Hepatocyte (in vitro differentiated cells): ENCODE measurements around the gene DAND5. TPM values are rescaled to one million over a fixed set of nuclear protein-coding genes. Genes with fewer than 3 reads are reported as not detected.

ENCODE experiments used
- DNase-seq: peaks from one replicate; pipeline ENCODE4 v3.0.0-alpha.2; 2016; ENCODE audit warnings: low spot score
- H2AFZ ChIP-seq: fragments of 200-600 bp; sonication (generic); 2 replicates; pipeline ENCODE4 v1.6.0; 2016; ENCODE audit warnings: antibody characterized with exemption, mild to moderate bottlenecking
- H3K27ac ChIP-seq: fragments of 200-600 bp; sonication (generic); 2 replicates; pipeline ENCODE4 v1.5.1; 2016; ENCODE audit warnings: mild to moderate bottlenecking
- H3K27me3 ChIP-seq: fragments of 200-600 bp; sonication (generic); 2 replicates; pipeline ENCODE4 v1.6.1; 2016
- H3K36me3 ChIP-seq: fragments of 200-600 bp; sonication (generic); replicated peaks from 2 replicates; pipeline ENCODE4 v1.5.1; 2016; ENCODE audit warnings: low read depth; ENCODE audit not compliant: insufficient read depth
- H3K4me1 ChIP-seq: fragments of 200-600 bp; sonication (generic); 2 replicates; pipeline ENCODE4 v1.5.1; 2016; ENCODE audit warnings: mild to moderate bottlenecking, moderate library complexity; ENCODE audit not compliant: insufficient read depth
- H3K4me2 ChIP-seq: fragments of 200-600 bp; sonication (generic); 2 replicates; pipeline ENCODE4 v1.6.0; 2016
- H3K4me3 ChIP-seq: fragments of 200-600 bp; sonication (generic); 2 replicates; pipeline ENCODE4 v1.5.1; 2016; ENCODE audit warnings: mild to moderate bottlenecking
- H3K79me2 ChIP-seq: fragments of 200-600 bp; sonication (generic); 2 replicates; pipeline ENCODE4 v1.6.0; 2017; ENCODE audit warnings: mild to moderate bottlenecking
- H3K9me2 ChIP-seq: fragments of 200-600 bp; sonication (generic); replicated peaks from 2 replicates; pipeline ENCODE4 v1.6.0; 2017; ENCODE audit warnings: mild to moderate bottlenecking; ENCODE audit not compliant: insufficient read depth
- H3K9me3 ChIP-seq: fragments of 200-600 bp; sonication (generic); 2 replicates; pipeline ENCODE4 v1.5.1; 2016; ENCODE audit warnings: low read depth, mild to moderate bottlenecking
- H4K20me1 ChIP-seq: fragments of 200-600 bp; sonication (generic); 2 replicates; pipeline ENCODE4 v1.6.0; 2016; ENCODE audit warnings: mild to moderate bottlenecking; ENCODE audit not compliant: insufficient read depth, poor library complexity, severe bottlenecking
- CTCF ChIP-seq: fragments of 200-600 bp; sonication (generic); IDR thresholded peaks from 2 replicates; pipeline ENCODE4 v1.5.1; 2016; ENCODE audit warnings: antibody characterized with exemption, mild to moderate bottlenecking; ENCODE audit not compliant: poor library complexity
- EZH2 ChIP-seq: fragments of 200-600 bp; sonication (generic); IDR thresholded peaks from 2 replicates; pipeline ENCODE4 v1.6.1; 2016; ENCODE audit warnings: antibody characterized with exemption, mild to moderate bottlenecking, borderline replicate concordance
- EZH2phosphoT487 ChIP-seq: fragments of 200-600 bp; sonication (generic); IDR thresholded peaks from one replicate; pipeline ENCODE4 v1.6.1; 2018; ENCODE audit warnings: antibody characterized with exemption, mild to moderate bottlenecking, low read depth, moderate library complexity; ENCODE audit not compliant: unreplicated experiment, severe bottlenecking
- WGBS: methylation state at CpG from one replicate; pipeline ENCODE4 v1.1.6; 2016; ENCODE audit warnings: low lambda C conversion rate; ENCODE audit errors: missing lambda C conversion rate; 5-methylcytosine and 5-hydroxymethylcytosine counted together
- polyA plus RNA-seq: library from polyadenylated mRNA; unstranded; fragments of >200 nt; fragmentation: Nextera tagmentation; extraction: Ambion mirVana; gene quantifications from 2 replicates; pipeline ENCODE4 v1.2.1, GENCODE V29; 2016
- total RNA-seq: library from RNA; depleted of rRNA; stranded (reverse); fragments of >200 nt; gene quantifications from 2 replicates; pipeline ENCODE4 v1.2.3, GENCODE V29; 2014

Gene DAND5
- total and polyA plus RNA-seq, 2 experiments from 2014 or later, result 0.17 TPM; not detected in 1

GRCh38 chr19:12970070-12970820 lies 869 bp downstream of the DAND5 start:
- H3K9me3 ChIP-seq, result no peaks in the 10 kb centered on the region
- TF ChIP-seq EZH2phosphoT487, result no peak
- TF ChIP-seq EZH2, result no peak
- TF ChIP-seq CTCF, result no peak
- H3K27ac ChIP-seq, result no peak overlapping the region
- no peaks in the 10 kb centered on the region for H3K4me1 ChIP-seq
- H3K4me3 ChIP-seq, result no peak overlapping the region
- no peaks in the 10 kb centered on the region for H3K9me2 ChIP-seq
- H3K36me3 ChIP-seq, result no peaks in the 10 kb centered on the region
- H2AFZ ChIP-seq, result no peak overlapping the region
- no peaks in the 10 kb centered on the region for H3K27me3 ChIP-seq
- 94% methylated on average over 7 of the region's 7 CpGs for WGBS
- H4K20me1 ChIP-seq, result no peaks in the 10 kb centered on the region
- no peak for DNase-seq
- no peaks in the 10 kb centered on the region for H3K79me2 ChIP-seq
- no peak overlapping the region for H3K4me2 ChIP-seq

GRCh38 chr19:12973236-12973635 lies 3.9 kb downstream of the DAND5 start:
- Histone ChIP-seq H3K27ac (no peak overlapping the region), H3K9me3 (no peaks in the 10 kb centered on the region), H2AFZ (no peak overlapping the region), H4K20me1 (no peaks in the 10 kb centered on the region), H3K4me2 (no peak overlapping the region), H3K27me3 (no peaks in the 10 kb centered on the region), H3K79me2 (no peaks in the 10 kb centered on the region), H3K36me3 (no peaks in the 10 kb centered on the region), H3K4me1 (no peaks in the 10 kb centered on the region), H3K9me2 (no peaks in the 10 kb centered on the region), H3K4me3 (no peak overlapping the region)
- TF ChIP-seq EZH2 (no peak), CTCF (no peak), EZH2phosphoT487 (no peak)
- 90% methylated on average over 16 of the region's 16 CpGs for WGBS
- DNase-seq, result no peak

GRCh38 chr19:12974301-12975220 lies 5.2 kb downstream of the DAND5 start:
- Histone ChIP-seq H3K79me2 (no peaks in the 10 kb centered on the region), H3K4me2 (no peak overlapping the region), H3K27me3 (no peaks in the 10 kb centered on the region), H3K36me3 (no peaks in the 10 kb centered on the region), H3K4me3 (no peak overlapping the region), H3K27ac (no peak overlapping the region), H3K4me1 (no peaks in the 10 kb centered on the region), H3K9me3 (no peaks in the 10 kb centered on the region), H4K20me1 (no peaks in the 10 kb centered on the region), H3K9me2 (no peaks in the 10 kb centered on the region), H2AFZ (no peak overlapping the region)
- DNase-seq, result no peak
- WGBS, result 80% methylated on average over 19 of the region's 19 CpGs
- TF ChIP-seq EZH2phosphoT487, result no peak
- no peak for TF ChIP-seq CTCF
- TF ChIP-seq EZH2, result no peak
